Activated CD8-positive, alpha-beta memory T cell treated with anti-CD3 and anti-CD28 coated beads, Interleukin-2, amount 50 U/mL, for 48 hours (primary cell): ENCODE data around the gene KLF13.

Experiments used
- DNase-seq: peaks from one replicate; pipeline ENCODE4 v3.0.0-alpha.2; 2020

Gene KLF13

DNA sequence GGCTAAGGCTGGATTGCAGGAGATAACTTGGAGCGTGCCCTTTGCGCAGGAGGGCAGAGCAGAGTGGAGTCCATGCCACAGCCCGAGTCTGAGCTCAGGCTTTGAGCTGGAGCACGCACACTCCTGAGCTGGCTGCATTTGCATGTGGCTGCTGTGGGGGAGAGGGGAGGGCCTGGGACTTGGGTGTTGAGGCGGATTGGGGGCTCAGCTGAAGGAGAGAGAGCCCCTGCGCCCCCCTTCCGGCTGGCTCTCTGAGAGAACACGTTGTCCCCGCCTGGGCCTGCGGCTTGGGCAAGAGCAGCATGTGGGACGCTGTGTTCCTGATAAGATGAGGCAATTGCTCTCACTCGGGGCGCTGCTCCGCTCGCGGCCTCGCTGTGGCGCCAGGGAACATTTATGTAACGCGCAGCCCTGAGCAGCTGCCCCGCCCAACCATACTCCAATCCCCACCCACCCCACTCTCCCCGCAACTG lies 39.1 kb downstream of the KLF13 start:
- peak; percentile 89 for DNase-seq

DNA sequence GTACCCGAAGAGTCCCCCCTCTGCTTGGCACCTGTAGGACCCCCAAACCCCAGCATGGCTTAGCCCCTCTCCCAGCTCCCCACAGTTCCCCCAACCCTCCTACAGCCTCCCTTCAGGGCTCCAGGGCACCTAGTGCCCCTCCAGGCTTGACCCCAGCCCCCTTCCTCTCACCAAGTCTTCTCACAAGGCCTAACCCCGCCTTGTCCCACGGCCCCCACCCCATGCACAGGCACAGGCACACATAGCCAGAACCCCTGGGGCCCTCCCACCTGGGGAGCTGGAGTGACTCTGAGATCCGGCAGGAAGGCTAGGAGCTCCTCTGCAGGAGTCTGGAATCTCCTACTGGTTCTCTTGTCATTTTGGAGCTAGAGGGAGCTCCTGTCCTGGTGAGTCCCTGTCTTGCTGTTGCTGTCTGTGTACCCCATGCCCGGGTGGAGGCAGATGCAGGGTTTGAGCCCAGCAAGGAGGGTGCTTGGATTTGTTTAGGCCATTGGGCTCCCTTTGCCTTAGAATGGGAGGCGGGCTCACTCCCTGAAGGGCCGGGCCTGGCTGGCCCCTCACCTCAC lies 39.6 kb downstream of the KLF13 start:
- no peak for DNase-seq

DNA sequence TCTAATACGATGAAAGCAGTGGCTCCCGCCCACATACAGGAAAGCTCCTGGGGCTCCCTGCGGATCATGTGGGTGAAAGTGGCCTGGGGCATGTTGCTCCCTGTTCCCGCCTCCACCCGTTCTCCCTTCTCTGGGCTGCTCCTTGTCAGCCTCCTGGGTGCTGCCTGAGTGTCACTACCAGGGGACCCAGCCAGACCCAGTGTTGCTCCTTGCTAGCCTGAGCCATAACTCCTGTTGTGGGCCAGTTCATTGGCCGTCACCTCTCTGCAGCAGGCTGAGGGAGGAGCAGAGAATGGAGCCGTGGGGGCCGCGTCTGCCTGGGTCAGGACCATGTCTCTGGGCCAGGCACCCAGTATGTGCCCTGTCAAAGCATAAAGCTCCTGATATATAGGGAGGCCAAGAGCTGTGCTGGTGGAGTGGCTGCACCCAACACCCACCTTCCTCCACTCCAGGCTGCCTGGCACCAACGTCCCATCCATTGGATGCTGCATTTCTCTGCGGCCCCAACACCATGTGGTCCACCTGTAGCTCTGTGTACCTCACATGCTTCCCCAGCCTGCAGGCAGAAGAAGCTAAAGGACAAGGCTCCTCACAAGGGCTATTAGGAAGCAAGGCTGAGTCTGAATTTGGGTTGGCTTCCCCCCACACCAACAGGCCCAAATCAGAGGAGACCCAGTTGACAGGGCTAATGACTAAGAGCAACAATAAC lies 40.5 kb downstream of the KLF13 start:
- DNase-seq = no peak

DNA sequence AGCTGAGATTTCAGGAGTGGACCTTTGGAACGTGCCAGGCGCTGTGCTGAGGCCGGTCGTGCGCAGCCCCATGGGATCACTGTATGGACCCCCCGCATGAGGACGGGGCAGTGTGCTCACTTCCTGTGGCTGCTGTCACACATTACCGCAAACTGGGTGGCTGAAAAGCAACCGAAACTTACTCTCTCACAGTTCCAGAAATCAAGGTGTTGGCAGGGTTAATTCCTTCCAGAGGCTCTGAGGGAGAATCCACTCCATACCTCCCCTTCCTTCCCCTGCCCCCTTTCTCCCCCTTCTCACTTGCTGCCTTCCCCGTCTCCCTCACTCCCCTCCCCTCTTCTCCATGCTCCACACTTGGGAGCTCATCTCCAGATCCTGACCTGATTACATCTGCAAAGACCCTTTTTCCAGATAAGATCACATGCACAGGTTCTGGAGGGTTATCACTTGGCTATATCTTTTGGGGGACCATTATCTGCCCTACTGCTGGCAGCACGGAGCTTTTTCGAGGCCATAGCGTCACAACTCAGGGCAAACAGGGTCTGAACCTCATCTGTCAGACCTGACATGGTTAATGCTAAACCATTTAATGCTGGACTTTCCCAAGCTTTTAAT lies 41.2 kb downstream of the KLF13 start:
- DNase-seq = no peak

DNA sequence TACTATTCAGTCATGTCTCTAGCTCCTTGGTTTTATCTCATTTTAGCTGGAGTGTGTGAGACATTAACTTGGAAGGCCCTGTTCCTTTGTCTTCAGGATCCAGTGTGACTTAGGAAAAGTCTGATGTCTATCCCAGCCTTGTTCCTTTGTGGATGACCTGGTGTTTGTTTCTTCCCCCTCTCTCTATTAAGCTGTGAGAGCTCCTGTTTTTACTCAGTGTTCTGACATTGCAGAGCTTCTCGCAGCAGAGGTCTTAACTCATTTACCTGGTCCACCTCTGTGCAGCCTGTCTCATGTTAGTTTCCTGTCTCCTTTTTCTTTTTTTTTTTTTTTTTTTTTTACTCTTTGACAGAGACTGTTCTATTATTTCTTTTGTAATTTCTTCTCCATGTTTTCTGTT lies 43.1 kb downstream of the KLF13 start:
- no peak for DNase-seq

DNA sequence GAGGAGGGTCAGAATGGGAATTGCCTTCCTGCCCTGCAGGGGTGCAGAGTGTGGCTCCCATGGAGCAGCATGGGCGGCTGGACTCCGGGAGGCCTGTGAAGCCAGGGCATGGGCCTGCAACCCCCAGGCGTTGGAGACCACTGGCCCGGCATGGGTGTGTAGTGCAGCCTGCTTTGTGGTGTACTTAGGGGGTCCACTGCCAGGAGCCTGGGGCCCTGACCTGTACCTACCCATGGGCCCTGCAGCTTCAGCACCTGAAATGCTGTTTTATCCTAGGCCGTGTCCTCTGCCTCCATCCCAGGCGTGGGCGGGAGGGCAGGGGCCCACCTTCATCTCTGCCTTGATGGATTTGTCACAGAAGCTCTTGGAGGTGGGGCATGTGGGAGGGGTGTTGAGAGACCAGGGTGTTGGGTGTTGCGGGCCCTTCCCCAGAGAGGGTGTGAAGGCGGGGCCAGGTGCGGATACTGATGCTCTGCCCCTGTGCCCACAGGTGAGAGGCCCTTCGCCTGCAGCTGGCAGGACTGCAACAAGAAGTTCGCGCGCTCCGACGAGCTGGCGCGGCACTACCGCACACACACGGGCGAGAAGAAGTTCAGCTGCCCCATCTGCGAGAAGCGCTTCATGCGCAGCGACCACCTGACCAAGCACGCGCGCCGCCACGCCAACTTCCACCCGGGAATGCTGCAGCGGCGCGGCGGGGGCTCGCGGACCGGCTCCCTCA lies 45.0 kb downstream of the KLF13 start:
- no peak for DNase-seq

DNA sequence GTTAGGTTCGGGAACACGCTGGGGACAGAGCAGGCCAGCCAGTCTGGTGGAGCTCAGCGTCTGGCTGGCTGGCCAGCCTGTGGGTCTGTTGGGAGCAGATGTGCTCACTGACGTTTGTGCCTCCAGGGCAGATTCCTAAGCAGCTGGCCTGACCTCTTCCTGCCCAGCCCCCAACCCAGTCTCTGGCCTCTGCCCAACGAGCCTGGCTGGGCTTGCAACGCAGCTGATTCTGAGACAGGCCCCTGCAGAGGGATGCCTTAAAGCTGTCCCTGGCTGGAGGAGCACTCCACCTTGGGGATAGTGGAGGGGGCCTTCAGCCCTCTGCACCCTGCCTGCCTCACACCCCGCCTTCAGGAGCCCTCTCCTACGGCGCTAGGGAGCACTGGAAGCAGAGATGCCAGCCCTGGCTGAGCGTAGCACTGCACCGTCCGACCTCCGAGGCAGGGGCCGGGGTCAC lies 46.0 kb downstream of the KLF13 start:
- no peak for DNase-seq

DNA sequence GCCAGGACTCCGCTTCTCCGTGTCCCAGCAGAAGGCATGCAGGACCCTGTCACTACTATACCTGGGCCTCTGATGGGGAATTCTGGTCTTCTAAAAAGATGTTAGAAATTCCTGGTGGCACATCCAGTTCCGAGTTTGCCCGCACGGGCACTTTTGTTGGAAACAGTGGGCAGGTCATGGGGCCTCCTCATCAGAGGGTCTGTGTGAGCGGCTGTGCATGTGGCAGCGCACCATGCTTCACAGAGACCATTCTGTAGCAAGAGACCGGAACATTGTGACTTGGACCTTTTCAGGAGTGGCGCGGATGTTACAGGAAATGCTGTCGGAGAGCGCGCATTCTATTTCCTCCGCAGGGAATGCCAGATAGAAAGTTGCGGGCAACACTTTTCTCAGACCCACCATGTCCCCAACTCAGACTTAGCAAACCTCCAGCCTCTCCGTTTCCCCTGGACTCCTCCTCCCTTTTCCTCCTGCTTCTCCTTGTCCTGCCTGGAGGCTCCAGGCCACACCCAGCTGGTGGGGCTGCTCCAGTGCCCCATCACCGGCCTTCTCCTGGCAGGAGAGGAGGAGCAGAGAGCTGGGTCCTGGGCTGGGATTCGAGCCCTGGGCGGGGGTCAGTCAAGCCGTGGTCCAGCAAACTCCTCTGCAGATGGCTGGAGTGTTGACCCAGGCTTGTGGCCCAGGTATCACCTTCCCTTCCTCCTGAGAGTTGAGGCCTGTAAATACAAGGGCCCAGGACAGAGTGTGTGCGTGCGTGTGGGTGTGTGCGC lies 46.6 kb downstream of the KLF13 start:
- DNase-seq = no peak

DNA sequence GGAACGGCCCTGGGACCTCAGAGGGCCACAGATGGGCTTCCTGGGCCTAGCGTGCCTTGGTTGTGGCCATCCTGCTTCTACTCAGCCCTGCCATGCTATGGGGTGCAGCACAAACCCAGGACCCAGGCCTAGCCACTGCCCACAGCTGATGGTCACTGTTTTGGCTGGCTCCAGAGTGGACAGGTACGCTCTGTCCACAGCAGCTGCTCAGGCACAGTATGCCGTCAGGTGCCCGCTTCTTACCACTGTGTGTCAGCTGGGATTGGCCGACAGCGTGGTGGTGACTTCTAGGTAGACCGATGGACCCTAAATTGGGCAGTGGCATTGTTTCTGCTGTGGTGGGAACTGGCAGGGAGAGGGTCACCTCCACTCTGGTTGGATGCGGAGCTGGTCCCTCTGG lies 47.3 kb downstream of the KLF13 start:
- no peak for DNase-seq

DNA sequence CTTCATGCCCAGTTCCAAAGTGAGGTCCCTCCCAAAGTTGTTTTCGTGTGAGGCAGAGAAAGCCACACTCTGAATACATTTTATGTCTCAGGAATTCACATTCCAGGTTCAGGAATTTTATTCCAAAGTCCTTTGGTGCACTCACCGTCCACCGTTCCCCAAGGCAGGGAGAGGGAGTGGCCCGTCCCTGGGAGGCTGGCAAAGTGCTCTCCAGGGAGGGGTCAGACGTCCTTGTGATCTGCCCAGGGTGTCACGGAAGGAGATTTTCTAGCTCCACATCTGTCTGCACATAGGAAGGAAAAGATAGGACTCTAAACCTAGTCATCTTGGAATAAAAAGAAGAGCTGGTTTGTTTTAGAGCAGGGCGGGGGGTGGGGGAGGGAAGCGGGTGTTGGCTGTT lies 47.9 kb downstream of the KLF13 start:
- no peak for DNase-seq

DNA sequence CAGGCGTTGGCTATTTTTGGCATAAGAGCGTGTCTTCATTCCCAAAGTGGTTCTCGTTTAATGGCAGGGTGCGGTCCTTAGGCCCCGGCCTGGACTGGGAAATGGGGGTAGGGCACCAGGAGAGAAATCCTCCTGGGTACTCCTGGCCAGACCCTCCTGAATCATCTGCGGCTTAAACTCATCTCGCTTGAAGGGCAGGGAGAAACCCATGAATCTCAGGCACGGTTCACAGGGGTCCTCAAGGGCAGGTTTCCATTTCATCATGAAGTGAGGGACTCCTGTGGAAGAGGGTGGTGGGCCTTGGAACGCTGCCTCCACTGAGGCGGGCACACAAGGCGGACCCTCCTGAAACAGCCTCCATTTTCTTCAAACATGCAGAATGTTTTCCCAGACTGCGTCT lies 48.4 kb downstream of the KLF13 start:
- DNase-seq = no peak

DNA sequence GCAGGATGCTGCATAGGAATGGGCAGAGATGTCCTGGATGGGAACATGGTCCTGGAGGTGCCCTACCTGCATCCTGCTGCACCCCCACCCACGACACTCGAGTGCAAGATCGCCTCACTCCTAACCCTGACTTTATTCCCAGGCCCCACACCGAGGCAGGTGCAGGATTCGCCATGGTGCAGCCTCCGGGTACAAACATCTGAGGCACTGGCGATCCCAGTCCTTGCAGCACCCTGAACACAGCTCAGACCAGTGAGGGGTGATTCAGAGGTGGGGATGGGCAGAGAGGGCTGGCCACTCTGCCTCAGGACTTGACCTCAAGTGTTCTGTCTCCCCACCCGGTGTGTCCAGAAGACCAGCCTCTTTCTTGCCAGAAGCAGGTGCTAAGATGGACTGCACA lies 49.1 kb downstream of the KLF13 start:
- no peak for DNase-seq

DNA sequence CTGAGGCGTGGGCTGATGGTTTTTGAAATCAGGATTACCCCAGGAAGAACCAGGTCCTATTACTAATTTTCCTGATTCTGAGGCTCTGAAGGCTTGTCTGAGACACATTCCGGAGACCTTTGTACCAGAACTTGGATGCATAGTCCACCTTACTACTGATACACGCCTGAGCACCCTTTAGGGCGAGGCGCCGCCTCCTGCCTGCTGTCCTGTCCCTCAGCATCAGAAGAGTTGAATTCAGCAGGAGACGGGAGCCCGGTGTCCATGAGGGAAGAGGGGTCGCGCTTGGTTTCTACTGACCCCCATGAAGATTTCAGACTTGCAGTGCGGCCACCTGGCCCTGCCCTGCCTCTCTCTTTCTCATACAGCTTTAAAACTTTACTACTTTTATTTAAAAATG lies 49.9 kb downstream of the KLF13 start:
- no peak for DNase-seq

DNA sequence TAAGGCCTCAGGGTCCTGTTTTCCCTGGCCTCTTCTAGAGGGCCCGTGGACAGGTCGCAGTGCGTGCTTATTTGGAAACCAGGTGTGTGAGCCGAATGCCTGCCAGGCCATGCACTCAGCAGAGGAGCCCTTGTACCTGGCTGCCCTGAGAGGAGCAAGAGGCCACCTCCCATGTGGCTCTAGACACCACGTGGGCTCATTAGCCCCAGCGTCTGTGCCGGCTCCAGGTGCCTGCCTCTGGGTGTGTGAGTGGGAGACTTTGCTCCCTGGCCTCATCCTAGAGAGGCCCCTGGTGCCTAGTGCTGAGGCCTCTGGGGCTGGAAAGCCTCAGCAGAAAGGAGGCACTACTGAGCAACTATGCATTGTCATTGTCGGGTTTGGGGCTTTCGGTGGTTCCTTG lies 50.4 kb downstream of the KLF13 start:
- DNase-seq = no peak

DNA sequence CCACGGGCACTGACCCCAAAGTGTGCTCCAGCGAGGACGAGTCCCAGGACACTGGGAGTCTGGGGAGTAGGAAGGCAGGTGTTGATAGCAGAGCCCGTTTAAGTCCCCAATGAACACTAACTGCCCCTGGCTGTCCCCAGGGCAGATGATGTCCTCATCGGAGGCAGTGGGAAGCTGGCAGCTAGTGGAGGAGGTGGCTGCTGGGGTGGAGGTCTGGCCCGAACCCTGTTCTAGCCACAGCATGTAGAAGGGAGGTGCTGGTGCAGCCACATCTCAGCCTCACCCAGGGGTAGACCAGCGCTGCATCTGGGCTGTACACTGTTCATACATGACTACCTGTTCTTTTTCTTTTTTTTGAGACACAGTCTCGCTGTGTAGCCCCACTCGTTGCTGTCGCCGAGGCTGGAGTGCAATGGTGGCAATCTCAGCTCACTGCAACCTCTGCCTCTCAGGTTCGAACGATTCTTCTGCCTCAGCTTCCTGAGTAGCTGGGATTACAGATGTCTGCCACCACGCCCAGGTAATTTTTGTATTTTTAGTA lies 51.8 kb downstream of the KLF13 start:
- no peak for DNase-seq

DNA sequence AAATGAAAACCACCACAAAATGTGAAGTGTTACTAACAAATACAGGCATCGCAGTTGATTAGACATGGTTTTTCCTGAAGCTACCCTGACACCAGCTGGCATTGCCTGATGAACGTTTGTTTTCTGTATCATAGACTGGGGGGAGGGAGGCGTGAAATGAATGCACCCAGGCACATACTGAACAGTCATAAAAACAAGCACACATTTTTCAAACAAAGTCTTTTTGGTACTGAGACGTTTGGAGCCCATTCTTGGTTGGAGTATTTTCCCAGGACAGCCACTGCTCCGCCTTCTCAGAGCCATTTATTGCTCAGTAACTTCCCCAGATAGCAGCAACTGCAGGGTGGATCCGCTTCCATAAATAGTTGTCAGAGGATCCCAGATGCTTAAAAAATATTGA lies 52.4 kb downstream of the KLF13 start:
- DNase-seq = no peak

DNA sequence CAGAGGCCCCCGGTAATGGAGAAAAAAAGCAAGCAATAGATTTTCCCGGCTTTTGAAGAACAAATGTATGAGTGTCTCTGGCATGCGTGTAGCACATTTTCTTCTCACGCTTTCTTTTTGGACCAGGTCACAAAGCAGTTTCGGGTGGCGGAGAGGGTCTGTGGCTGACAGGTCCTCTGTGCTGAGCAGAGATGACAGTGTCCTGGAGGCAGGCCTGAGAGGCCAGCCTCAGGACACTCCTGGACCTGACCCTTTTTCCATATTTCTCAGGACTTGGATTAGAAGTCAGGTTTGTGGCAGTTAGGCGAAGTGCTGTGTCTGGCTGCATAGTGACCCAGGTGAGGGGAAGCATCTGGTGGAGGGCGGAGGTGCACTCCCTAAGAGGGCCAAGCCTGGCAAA lies 52.9 kb downstream of the KLF13 start:
- DNase-seq = no peak

DNA sequence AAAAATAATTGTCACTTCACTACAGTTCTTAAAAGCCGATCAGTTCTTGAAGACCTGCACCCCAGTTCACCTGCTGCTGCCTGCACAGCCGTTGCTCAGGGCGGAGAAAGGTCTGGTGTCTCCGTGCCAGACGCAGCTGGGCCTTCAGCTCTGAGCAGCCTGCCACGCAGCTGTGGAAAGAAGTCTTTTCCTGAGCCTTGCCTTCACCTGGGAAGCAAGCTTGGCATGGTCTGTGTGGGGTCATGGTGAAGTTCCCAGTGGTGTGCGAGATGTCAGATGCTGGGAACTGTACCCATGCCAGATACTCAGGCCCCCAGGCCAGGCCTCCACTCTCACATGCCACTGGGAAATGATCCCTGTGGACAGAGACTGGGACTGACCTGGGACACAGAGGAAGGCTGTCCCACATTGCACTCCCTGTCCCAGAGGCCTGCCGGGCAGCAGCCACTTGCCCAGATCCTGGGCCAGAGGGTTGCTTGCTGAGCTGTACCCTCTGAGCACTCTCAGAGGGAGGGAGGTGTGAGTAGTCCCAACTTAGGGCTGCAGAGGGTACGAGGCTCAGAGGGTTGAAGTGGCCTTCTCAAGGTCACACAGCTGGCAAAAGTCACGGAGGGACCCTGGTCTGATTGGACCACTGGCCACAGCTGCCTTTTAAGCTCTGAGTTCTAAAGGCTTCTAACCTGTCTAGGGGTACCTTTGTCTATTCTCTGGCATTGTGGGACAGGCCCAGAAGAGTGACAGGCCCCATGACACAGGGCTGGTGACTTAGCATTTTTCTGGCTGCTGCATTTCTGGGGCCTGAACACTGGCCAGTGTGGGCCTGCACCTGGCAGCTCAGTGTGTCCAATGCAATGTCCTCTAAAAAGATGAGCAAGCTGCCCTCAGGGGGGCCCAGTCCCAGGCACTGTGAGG lies 55.4 kb downstream of the KLF13 start:
- no peak for DNase-seq

DNA sequence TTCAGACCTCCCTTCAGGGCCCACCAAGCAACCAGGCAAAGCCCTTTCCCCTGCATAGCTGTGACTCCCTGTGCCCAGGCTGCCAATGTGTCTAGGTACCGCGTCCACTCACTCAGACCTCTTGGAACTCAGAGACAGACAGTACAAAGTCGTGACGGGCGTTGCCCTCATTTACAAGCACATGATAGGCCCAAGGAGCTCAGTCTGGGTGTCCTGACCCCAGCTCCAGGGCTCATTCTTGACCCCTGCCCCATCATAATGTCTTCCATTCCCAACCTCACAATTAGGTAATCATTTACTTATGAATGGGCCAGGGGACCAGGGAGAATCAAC lies 56.0 kb downstream of the KLF13 start:
- DNase-seq = no peak

DNA sequence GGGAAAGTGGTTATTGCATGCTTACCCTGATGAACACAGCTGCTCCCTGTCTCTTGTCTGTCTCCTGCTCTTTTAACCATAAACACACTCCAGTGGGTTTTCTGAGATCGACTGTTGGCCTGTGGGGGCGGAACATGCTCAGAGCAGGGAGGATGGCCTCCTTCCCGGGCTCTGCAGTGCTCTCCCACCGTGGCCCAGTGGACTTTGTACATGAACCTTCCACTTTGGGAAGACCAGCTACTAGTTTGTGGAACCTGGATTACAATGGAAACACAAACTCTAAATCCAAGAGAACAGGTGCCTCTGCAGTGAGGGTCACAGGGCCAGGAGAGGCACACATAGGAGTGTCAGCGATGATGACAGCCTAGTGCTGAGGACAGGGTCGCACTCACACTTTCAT lies 56.5 kb downstream of the KLF13 start:
- no peak for DNase-seq

DNA sequence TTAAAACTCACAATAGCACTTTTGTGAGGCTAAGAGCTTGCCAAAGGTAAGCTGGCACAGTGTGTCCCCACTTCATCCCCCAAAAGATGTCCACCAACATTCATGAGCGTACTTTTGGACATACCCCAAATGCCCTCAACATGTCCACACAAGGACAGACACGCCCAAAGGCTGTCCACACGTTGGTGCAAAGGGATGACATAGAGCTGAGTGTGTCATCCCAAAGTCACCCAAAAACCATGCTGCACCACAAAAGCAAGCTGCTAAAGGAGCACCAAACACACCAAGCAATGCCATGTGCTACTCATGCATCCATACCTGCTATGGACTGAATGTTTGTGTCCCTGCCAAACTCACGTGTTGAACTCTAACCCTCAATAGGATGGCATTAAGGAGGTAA lies 57.9 kb downstream of the KLF13 start:
- no peak for DNase-seq

DNA sequence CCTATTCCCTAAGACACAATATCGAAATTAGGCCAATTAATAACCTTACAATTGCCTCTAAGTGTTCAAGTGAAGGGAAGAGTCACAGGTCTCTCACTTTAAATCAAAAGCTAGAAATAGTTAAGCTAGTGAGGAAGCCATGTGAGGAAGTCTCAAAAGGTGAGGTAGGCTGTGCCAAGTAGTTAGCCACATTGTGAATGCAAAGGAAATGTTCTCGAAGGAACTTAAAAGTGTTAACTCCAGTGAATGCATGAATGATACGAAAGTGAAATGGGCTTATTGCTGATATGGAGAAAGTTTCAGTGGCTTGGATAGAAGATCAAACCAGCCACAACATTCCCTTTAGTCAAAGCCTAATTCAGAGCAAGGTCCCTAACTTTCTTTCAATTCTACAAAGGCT lies 59.1 kb downstream of the KLF13 start:
- DNase-seq = no peak
